ENCODE results near the gene MINDY2. TPM values are rescaled to one million over a fixed set of nuclear protein-coding genes. Genes with fewer than 3 reads are reported as not detected.

The MINDY2 gene, protein sequence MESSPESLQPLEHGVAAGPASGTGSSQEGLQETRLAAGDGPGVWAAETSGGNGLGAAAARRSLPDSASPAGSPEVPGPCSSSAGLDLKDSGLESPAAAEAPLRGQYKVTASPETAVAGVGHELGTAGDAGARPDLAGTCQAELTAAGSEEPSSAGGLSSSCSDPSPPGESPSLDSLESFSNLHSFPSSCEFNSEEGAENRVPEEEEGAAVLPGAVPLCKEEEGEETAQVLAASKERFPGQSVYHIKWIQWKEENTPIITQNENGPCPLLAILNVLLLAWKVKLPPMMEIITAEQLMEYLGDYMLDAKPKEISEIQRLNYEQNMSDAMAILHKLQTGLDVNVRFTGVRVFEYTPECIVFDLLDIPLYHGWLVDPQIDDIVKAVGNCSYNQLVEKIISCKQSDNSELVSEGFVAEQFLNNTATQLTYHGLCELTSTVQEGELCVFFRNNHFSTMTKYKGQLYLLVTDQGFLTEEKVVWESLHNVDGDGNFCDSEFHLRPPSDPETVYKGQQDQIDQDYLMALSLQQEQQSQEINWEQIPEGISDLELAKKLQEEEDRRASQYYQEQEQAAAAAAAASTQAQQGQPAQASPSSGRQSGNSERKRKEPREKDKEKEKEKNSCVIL
- 13.3 TPM for polyA plus RNA-seq (2013, experiment 1 of 2)
- polyA plus RNA-seq (2013, experiment 2 of 2): 14.0 TPM

DNA sequence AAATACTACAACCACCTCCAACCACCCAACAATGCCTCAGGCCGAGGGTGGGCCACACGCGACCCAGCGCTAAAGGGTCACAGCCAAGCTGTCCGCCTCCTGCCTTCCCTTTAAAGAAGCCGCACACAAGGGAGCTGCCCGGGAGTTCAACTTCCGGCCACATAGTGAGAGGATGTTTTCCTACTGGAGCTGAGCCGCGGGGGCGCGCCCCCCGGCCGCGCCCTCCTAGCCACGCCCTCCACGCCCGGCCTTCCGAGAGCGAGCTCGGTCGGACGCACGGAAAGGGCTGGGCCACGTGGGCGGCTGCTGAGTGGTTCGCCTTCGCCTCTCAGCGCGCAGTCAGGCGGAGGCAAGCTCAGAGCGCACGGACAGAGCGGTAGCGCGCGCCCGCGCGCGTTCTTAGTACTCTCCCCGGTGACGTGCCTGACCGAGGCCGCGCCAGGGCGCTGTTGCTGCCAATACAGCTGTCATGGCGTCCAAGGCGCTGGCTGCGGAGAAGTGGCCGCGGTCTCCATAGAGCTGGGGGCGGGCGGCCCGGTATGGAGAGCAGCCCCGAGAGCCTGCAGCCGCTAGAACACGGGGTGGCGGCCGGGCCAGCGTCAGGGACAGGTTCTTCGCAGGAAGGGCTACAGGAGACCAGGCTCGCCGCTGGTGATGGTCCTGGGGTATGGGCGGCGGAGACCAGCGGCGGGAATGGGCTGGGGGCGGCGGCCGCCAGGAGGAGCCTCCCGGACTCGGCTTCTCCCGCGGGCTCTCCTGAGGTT is at the start of gene MINDY2:
Gene MINDY2, plus strand, starts transcription at position 446 of the 764 bp plus-strand sequence. Its CDS starts 94 bp downstream, at position 540.
- H2BK120ac ChIP-seq (ENCODE audit: low read depth, low read length): peak within 1 kb of the TSS; percentile 91
- no peaks in the 10 kb centered on the region for H3K9me3 ChIP-seq (ENCODE audit: control insufficient read depth, low read length)
- H2BK15ac ChIP-seq (ENCODE audit: low read depth, poor library complexity, severe bottlenecking): peak within 1 kb of the TSS; percentile 99
- peak within 1 kb of the TSS; percentile 33 for H2AFZ ChIP-seq (ENCODE audit: low read depth, low read length)
- H3K4me3 ChIP-seq (ENCODE audit: insufficient read depth in 1 of 2, low read depth in 1 of 2, low read length in 2 of 2): peak within 1 kb of the TSS; percentile 92 to 95
- DNase-seq: peak; percentile 99
- peaks cover 3% of the 10 kb centered on the region for H3K4me1 ChIP-seq (ENCODE audit: control insufficient read depth, insufficient read depth, low read depth, low read length)
- H2BK5ac ChIP-seq (ENCODE audit: low read depth, low read length, poor library complexity, severe bottlenecking): peak within 1 kb of the TSS; percentile 63
- peaks cover 4% of the 10 kb centered on the region for H3K79me1 ChIP-seq (replicated peaks; ENCODE audit: low read length, poor library complexity, severe bottlenecking)
- H3K27ac ChIP-seq (ENCODE audit: low read length, poor library complexity, severe bottlenecking): peak within 1 kb of the TSS; percentile 79
- peak within 1 kb of the TSS; percentile 91 for H4K8ac ChIP-seq (ENCODE audit: low read length)
- under 1% methylated on average over 66 of the region's 75 CpGs for WGBS
- H3K18ac ChIP-seq (ENCODE audit: low read depth in 1 of 2, low read length in 2 of 2): peak within 1 kb of the TSS; percentile 85 to 95
- H3K9ac ChIP-seq (ENCODE audit: low read length): peak within 1 kb of the TSS; percentile 93
- peak within 1 kb of the TSS; percentile 58 for H3K4me2 ChIP-seq (ENCODE audit: low read length, poor library complexity, severe bottlenecking)
- peak within 1 kb of the TSS in 1 of 2 experiments; percentile 88 for H3K23ac ChIP-seq (ENCODE audit: low read length in 2 of 2)
- peak within 1 kb of the TSS; percentile 45 to 46 for H3K4ac ChIP-seq (ENCODE audit: low read depth in 1 of 2, low read length in 2 of 2)
- H4K91ac ChIP-seq (ENCODE audit: low read length): peak within 1 kb of the TSS; percentile 99
- H3K27me3 ChIP-seq (ENCODE audit: control insufficient read depth in 1 of 2, insufficient read depth in 1 of 2, low read length in 2 of 2): no peaks in the 10 kb centered on the region
- H2BK12ac ChIP-seq (ENCODE audit: low read length in 2 of 2): peak within 1 kb of the TSS in 1 of 2 experiments; percentile 84
- no peak within 1 kb of the TSS for H2AK5ac ChIP-seq (ENCODE audit: low read length, severe bottlenecking)
- peak within 1 kb of the TSS; percentile 26 to 68 for H3K14ac ChIP-seq (ENCODE audit: low read length in 2 of 2)
- H3K36me3 ChIP-seq (ENCODE audit: control insufficient read depth in 1 of 2, insufficient read depth in 2 of 2, low read depth in 1 of 2, low read length in 2 of 2): peaks cover 0 to 3% of the 10 kb centered on the region in 2 experiments

DNA sequence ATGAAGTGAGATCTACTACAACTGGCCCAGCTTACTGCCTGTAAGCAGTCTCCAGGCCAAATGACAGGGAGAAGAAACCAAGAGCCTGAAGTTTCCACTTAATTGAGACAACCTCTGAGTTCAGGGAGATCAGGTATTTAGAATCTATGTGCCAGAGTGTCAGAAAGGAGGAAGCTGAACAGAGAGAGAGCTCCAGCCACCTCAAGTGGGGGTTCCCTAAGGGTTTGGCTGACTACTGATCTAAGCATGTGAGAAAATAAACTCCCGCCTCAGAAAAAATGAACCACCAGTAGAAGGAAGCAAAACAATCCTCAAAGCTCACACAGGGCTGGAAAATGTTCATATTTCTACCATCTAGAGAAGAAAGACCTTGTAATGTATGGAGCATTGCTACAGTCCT is 46.6 kb upstream of the MINDY2 start:
- Histone ChIP-seq H3K9ac (ENCODE audit: low read length) (peak overlapping the region; percentile 16), H3K4me3 (ENCODE audit: insufficient read depth in 1 of 2, low read depth in 1 of 2, low read length in 2 of 2) (no peak overlapping the region), H2BK120ac (ENCODE audit: low read depth, low read length) (no peak overlapping the region), H2BK12ac (ENCODE audit: low read length in 2 of 2) (no peak overlapping the region), H3K36me3 (ENCODE audit: control insufficient read depth in 1 of 2, insufficient read depth in 2 of 2, low read depth in 1 of 2, low read length in 2 of 2) (peaks cover 0 to 3% of the 10 kb centered on the region in 2 experiments), H3K18ac (ENCODE audit: low read depth in 1 of 2, low read length in 2 of 2) (no peak overlapping the region), H2AFZ (ENCODE audit: low read depth, low read length) (no peak overlapping the region), H2BK5ac (ENCODE audit: low read depth, low read length, poor library complexity, severe bottlenecking) (no peak overlapping the region), H3K27me3 (ENCODE audit: control insufficient read depth in 1 of 2, insufficient read depth in 1 of 2, low read length in 2 of 2) (no peaks in the 10 kb centered on the region), H4K91ac (ENCODE audit: low read length) (no peak overlapping the region), H3K4ac (ENCODE audit: low read depth in 1 of 2, low read length in 2 of 2) (no peak overlapping the region), H3K4me2 (ENCODE audit: low read length, poor library complexity, severe bottlenecking) (no peak overlapping the region), H3K4me1 (ENCODE audit: control insufficient read depth, insufficient read depth, low read depth, low read length) (peaks cover 6% of the 10 kb centered on the region), H3K23ac (ENCODE audit: low read length in 2 of 2) (no peak overlapping the region), H3K27ac (ENCODE audit: low read length, poor library complexity, severe bottlenecking) (peak overlapping the region; percentile 24), H2BK15ac (ENCODE audit: low read depth, poor library complexity, severe bottlenecking) (no peak overlapping the region), H3K9me3 (ENCODE audit: control insufficient read depth, low read length) (no peaks in the 10 kb centered on the region), H3K79me1 (replicated peaks; ENCODE audit: low read length, poor library complexity, severe bottlenecking) (no peaks in the 10 kb centered on the region), H4K8ac (ENCODE audit: low read length) (no peak overlapping the region), H2AK5ac (ENCODE audit: low read length, severe bottlenecking) (no peak overlapping the region), H3K14ac (ENCODE audit: low read length in 2 of 2) (no peak overlapping the region)
- peak; percentile 70 for DNase-seq
- no CpG with 5 or more reads among the region's 1 CpG for WGBS

DNA sequence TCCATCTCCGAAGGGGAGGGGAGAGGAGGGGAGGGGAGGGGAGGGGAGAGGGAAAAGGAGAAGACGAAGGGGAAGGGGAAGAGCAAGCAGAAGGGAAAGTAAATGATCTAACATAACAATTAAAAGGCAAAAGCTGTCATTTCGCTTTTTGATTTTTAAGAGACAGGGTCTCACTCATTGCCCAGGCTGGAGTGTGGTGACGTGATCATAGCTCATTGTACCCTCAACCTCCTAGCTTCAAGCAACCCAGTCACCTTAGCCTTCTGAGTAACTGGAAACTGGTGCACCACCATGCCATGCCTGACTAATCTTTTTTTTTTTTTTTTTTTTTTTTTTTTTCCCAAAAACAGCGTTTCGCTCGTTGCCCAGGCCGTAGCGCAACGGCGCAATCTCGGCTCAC is 44.2 kb upstream of the MINDY2 start:
- H2BK12ac ChIP-seq (ENCODE audit: low read length in 2 of 2): no peak overlapping the region
- no peak overlapping the region for H3K4me3 ChIP-seq (ENCODE audit: insufficient read depth in 1 of 2, low read depth in 1 of 2, low read length in 2 of 2)
- no peaks in the 10 kb centered on the region for H3K27me3 ChIP-seq (ENCODE audit: control insufficient read depth in 1 of 2, insufficient read depth in 1 of 2, low read length in 2 of 2)
- H3K4me1 ChIP-seq (ENCODE audit: control insufficient read depth, insufficient read depth, low read depth, low read length): peaks cover 14% of the 10 kb centered on the region
- no peak for DNase-seq
- H3K18ac ChIP-seq (ENCODE audit: low read depth in 1 of 2, low read length in 2 of 2): no peak overlapping the region
- H2BK15ac ChIP-seq (ENCODE audit: low read depth, poor library complexity, severe bottlenecking): no peak overlapping the region
- no peak overlapping the region for H3K4ac ChIP-seq (ENCODE audit: low read depth in 1 of 2, low read length in 2 of 2)
- H3K36me3 ChIP-seq (ENCODE audit: control insufficient read depth in 1 of 2, insufficient read depth in 2 of 2, low read depth in 1 of 2, low read length in 2 of 2): peaks cover 0 to 5% of the 10 kb centered on the region in 2 experiments
- no peak overlapping the region for H3K27ac ChIP-seq (ENCODE audit: low read length, poor library complexity, severe bottlenecking)
- no peak overlapping the region for H4K8ac ChIP-seq (ENCODE audit: low read length)
- H3K9me3 ChIP-seq (ENCODE audit: control insufficient read depth, low read length): no peaks in the 10 kb centered on the region
- no peak overlapping the region for H2BK120ac ChIP-seq (ENCODE audit: low read depth, low read length)
- no peak overlapping the region for H2BK5ac ChIP-seq (ENCODE audit: low read depth, low read length, poor library complexity, severe bottlenecking)
- H2AK5ac ChIP-seq (ENCODE audit: low read length, severe bottlenecking): no peak overlapping the region
- no peaks in the 10 kb centered on the region for H3K79me1 ChIP-seq (replicated peaks; ENCODE audit: low read length, poor library complexity, severe bottlenecking)
- WGBS: 94% methylated on average over 11 of the region's 12 CpGs
- H3K23ac ChIP-seq (ENCODE audit: low read length in 2 of 2): no peak overlapping the region
- no peak overlapping the region for H3K4me2 ChIP-seq (ENCODE audit: low read length, poor library complexity, severe bottlenecking)
- no peak overlapping the region for H4K91ac ChIP-seq (ENCODE audit: low read length)
- H3K14ac ChIP-seq (ENCODE audit: low read length in 2 of 2): no peak overlapping the region
- H2AFZ ChIP-seq (ENCODE audit: low read depth, low read length): no peak overlapping the region
- no peak overlapping the region for H3K9ac ChIP-seq (ENCODE audit: low read length)

All from mesenchymal stem cell (in vitro differentiated cells and primary cell).